Measurements from ENCODE around the gene NUDT8. TPM values are rescaled to one million over a fixed set of nuclear protein-coding genes. Genes with fewer than 3 reads are reported as not detected.

NUDT8 gene
- total and polyA plus RNA-seq, 2 of the 8 experiments (the other 6 are each of a cell fraction or from before 2014, with no cell fraction given), result 7.2 to 8.3 TPM

- no peak for TF ChIP-seq BCL11A (IDR thresholded peaks at IDR 0.05; ENCODE audit: low read depth in 2 of 2, low read length in 2 of 2)
- no peak for TF ChIP-seq SUZ12 (IDR thresholded peaks at IDR 0.05; ENCODE audit: low read length)
- no peak for TF ChIP-seq CEBPB (IDR thresholded peaks at IDR 0.05; ENCODE audit: low read depth, low read length)
- no peak for TF ChIP-seq KDM5A (IDR thresholded peaks at IDR 0.05; ENCODE audit: low read length)
- TF ChIP-seq TBP (IDR thresholded peaks at IDR 0.05; ENCODE audit: low read depth, low read length), result 0 out of 2 replicates have a peak, but pooled peaks have one; percentile 33
- TF ChIP-seq CTBP2 (IDR thresholded peaks at IDR 0.05; ENCODE audit: borderline replicate concordance, insufficient read depth, insufficient read length, low read length), result peak; percentile 56
- no peak; a peak in 1 of 3 replicates for TF ChIP-seq POLR2A (IDR thresholded peaks at IDR 0.05; ENCODE audit: control extremely low read depth in 1 of 2, low read depth in 2 of 2, low read length in 2 of 2)
- peak; percentile 52 for TF ChIP-seq TAF7 (optimal IDR thresholded peaks at IDR 0.05; ENCODE audit: borderline replicate concordance, low read depth, low read length)
- TF ChIP-seq EP300 (IDR thresholded peaks at IDR 0.05; ENCODE audit: borderline replicate concordance in 1 of 2, low read depth in 2 of 2, low read length in 2 of 2), result no peak
- no peak for TF ChIP-seq CTCF (IDR thresholded peaks at IDR 0.05; ENCODE audit: control extremely low read depth in 1 of 3, insufficient read depth in 1 of 3, low read depth in 1 of 3, low read length in 3 of 3)
- TF ChIP-seq RXRA (IDR thresholded peaks at IDR 0.05; ENCODE audit: insufficient read depth, low read depth, low read length), result no peak
- no peak for TF ChIP-seq USF2 (IDR thresholded peaks at IDR 0.05; ENCODE audit: low read length)
- no peak for TF ChIP-seq ZNF274 (IDR thresholded peaks at IDR 0.05; ENCODE audit: borderline replicate concordance, extremely low read depth, low read length)
- no peak for TF ChIP-seq SP1 (IDR thresholded peaks at IDR 0.05; ENCODE audit: low read depth, low read length)
- TF ChIP-seq SRF (IDR thresholded peaks at IDR 0.05; ENCODE audit: low read depth, low read length), result no peak
- no peak for TF ChIP-seq GABPA (IDR thresholded peaks at IDR 0.05; ENCODE audit: borderline replicate concordance, insufficient read depth, low read length)
- TF ChIP-seq MAX (IDR thresholded peaks at IDR 0.05), result peak; percentile 29; the same call in 1 of the 2 replicates
- TF ChIP-seq MAFK (IDR thresholded peaks at IDR 0.05; ENCODE audit: low read depth, low read length), result no peak
- no peak for TF ChIP-seq CBX8 (IDR thresholded peaks at IDR 0.05; ENCODE audit: borderline replicate concordance, low read depth, low read length)
- TF ChIP-seq SIN3A (conservative IDR thresholded peaks at IDR 0.05 in 1 of 2, IDR thresholded peaks at IDR 0.05 in 1 of 2; ENCODE audit: low read depth in 1 of 2, low read length in 2 of 2), result no peak
Measured at GRCh38 chr11:67584205-67584880, 45.4 kb downstream of the NUDT8 start (continued).
